ENCODE results near the gene GSK3B.

The GSK3B gene

GRCh38 chr3:120093911-120094775 is at the start of gene GSK3B:
Gene GSK3B (minus strand): TSS chr3:120094447. CDS start chr3:120093434, 1,013 bp downstream.
- TF ChIP-seq CTCF (IDR thresholded peaks at IDR 0.05) = no peak
- H3K27ac ChIP-seq = peak within 1 kb of the TSS; percentile 99
- peak within 1 kb of the TSS; percentile 82 to 99 for H3K4me3 ChIP-seq (ENCODE audit: low read depth in 1 of 2, low read length in 1 of 2)
- no peaks in the 10 kb centered on the region for H3K36me3 ChIP-seq
- peaks cover 47 to 56% of the 10 kb centered on the region in 2 experiments for H3K4me1 ChIP-seq (ENCODE audit: control insufficient read depth in 1 of 2, insufficient read depth in 1 of 2, low read depth in 1 of 2, low read length in 1 of 2)
- H3K27me3 ChIP-seq = no peaks in the 10 kb centered on the region
- H3K9me3 ChIP-seq = no peaks in the 10 kb centered on the region

GRCh38 chr3:120143676-120144075 is 49.4 kb upstream of the GSK3B start:
- TF ChIP-seq CTCF (IDR thresholded peaks at IDR 0.05) = no peak
- Histone ChIP-seq H3K9me3 (no peaks in the 10 kb centered on the region), H3K27me3 (no peaks in the 10 kb centered on the region), H3K4me1 (ENCODE audit: control insufficient read depth in 1 of 2, insufficient read depth in 1 of 2, low read depth in 1 of 2, low read length in 1 of 2) (peaks cover 0 to 5% of the 10 kb centered on the region in 2 experiments), H3K4me3 (ENCODE audit: low read depth in 1 of 2, low read length in 1 of 2) (no peak overlapping the region), H3K36me3 (no peaks in the 10 kb centered on the region), H3K27ac (no peak overlapping the region)

DNA sequence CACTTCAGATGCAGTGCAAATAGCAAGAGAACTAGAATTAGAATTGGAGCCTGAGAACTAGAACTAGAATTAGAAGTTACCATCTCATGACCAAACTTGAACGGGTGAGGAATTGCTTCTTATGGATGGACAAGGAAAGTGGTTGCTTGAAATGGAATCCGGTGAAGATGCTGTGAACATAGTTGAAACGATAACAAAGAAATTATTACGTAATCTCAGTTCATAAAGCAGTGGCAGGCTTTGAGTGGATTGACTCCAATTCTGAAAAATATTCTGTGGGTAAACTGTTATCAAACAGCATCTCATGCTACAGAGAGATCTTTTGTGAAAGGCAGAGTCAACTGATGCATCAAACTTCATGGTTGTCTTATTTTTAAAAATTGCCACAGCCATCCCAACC is 48.0 kb upstream of the GSK3B start:
- H3K36me3 ChIP-seq = no peaks in the 10 kb centered on the region
- no peaks in the 10 kb centered on the region for H3K4me1 ChIP-seq (ENCODE audit: control insufficient read depth in 1 of 2, insufficient read depth in 1 of 2, low read depth in 1 of 2, low read length in 1 of 2)
- no peak overlapping the region for H3K4me3 ChIP-seq (ENCODE audit: low read depth in 1 of 2, low read length in 1 of 2)
- TF ChIP-seq CTCF (IDR thresholded peaks at IDR 0.05) = no peak
- H3K9me3 ChIP-seq = no peaks in the 10 kb centered on the region
- H3K27me3 ChIP-seq = no peaks in the 10 kb centered on the region
- H3K27ac ChIP-seq = no peak overlapping the region

DNA sequence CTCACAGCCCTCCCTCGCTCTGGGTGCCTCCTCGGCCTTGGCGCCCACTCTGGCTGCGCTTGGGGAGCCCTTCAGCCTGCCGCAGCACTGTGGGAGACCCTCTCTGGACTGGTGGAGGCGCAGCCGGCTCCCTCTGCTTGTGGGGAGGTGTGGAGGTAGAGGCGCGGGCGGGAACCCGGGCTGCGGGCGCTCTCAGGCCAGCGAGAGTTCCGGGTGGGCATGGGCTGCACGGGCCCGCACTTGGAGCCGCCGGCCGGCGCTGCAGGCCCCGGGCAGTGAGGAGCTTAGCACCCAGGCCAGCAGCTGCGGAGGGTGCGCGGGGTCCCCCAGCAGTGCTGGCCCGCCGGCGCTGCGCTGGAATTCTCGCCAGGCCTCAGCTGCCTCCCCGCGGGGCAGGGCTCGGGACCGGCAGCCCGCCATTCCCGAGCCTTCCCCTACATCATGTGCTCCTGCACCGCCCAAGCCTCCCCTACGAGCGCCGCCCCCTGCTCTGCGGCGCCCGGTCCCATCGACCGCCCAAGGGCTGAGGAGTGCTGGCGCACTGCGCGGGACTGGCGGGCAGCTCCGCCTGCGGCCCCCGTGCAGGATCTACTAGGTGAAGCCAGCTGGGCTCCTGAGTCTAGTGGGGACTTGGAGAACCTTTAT is 46.0 kb upstream of the GSK3B start:
- Histone ChIP-seq H3K9me3 (no peaks in the 10 kb centered on the region), H3K27ac (no peak overlapping the region), H3K4me1 (ENCODE audit: control insufficient read depth in 1 of 2, insufficient read depth in 1 of 2, low read depth in 1 of 2, low read length in 1 of 2) (peaks cover 4 to 5% of the 10 kb centered on the region in 2 experiments), H3K36me3 (no peaks in the 10 kb centered on the region), H3K4me3 (ENCODE audit: low read depth in 1 of 2, low read length in 1 of 2) (no peak overlapping the region), H3K27me3 (no peaks in the 10 kb centered on the region)
- TF ChIP-seq CTCF (IDR thresholded peaks at IDR 0.05) = no peak

DNA sequence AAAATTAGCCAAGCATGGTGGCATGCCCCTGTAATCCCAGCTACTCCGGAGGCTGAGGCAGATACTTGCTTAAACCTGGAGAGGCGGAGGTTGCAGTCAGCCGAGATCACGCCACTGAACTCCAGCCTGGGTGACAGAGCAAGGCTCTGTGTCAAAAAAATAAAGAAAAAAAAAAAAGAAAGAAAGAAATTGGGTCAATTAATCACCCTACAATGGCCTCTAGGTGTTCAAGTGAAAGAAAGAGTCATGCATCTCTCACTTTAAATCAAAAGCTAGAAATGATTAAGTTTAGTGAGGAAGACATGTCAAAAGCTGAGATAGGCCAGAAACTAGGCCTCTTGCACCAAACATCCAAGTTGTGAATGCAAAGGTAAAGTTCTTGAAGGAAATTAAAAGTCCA is 44.9 kb upstream of the GSK3B start:
- H3K4me3 ChIP-seq (ENCODE audit: low read depth in 1 of 2, low read length in 1 of 2) = no peak overlapping the region
- H3K36me3 ChIP-seq = no peaks in the 10 kb centered on the region
- H3K27ac ChIP-seq = no peak overlapping the region
- TF ChIP-seq CTCF (IDR thresholded peaks at IDR 0.05) = no peak
- H3K27me3 ChIP-seq = no peaks in the 10 kb centered on the region
- no peaks in the 10 kb centered on the region for H3K9me3 ChIP-seq
- H3K4me1 ChIP-seq (ENCODE audit: control insufficient read depth in 1 of 2, insufficient read depth in 1 of 2, low read depth in 1 of 2, low read length in 1 of 2) = peaks cover 4 to 5% of the 10 kb centered on the region in 2 experiments
